Cardiac muscle cell (in vitro differentiated cells and primary cell): Measurements from ENCODE around the gene CLEC20A. TPM values are rescaled to one million over a fixed set of nuclear protein-coding genes. Genes with fewer than 3 reads are reported as not detected.

Source experiments
- DNase-seq, 2 donors: peaks; one replicate each; pipeline versions ENCODE4 v3.0.0 to v3.0.0-alpha.2; 2010 to 2017; ENCODE audit warnings: low read depth in 1 of 2, low spot score in 1 of 2
- H3K27ac ChIP-seq: fragments of 200-600 bp; sonication (generic); 2 replicates; pipeline ENCODE4 v1.5.1; 2016
- H3K27me3 ChIP-seq: fragments of 200-600 bp; sonication (generic); 2 replicates; pipeline ENCODE4 v1.6.0; 2016; ENCODE audit warnings: control low read depth
- H3K36me3 ChIP-seq: fragments of 200-600 bp; sonication (generic); 2 replicates; pipeline ENCODE4 v1.5.1; 2016; ENCODE audit warnings: control low read depth
- H3K4me1 ChIP-seq: fragments of 200-600 bp; sonication (generic); 2 replicates; pipeline ENCODE4 v1.8.1; 2017; ENCODE audit warnings: low read depth, mild to moderate bottlenecking, mixed run types
- H3K4me3 ChIP-seq: fragments of 200-600 bp; sonication (generic); 2 replicates; pipeline ENCODE4 v1.5.1; 2016; ENCODE audit warnings: mild to moderate bottlenecking
- H3K9me3 ChIP-seq: fragments of 200-600 bp; sonication (generic); 2 replicates; pipeline ENCODE4 v1.5.1; 2017; ENCODE audit warnings: low read depth, mild to moderate bottlenecking, control low read depth
- polyA plus RNA-seq: library from polyadenylated mRNA; unstranded; fragments of >200 nt; fragmentation: Nextera tagmentation; extraction: Ambion mirVana; gene quantifications from 2 replicates; pipeline ENCODE4 v1.2.1, GENCODE V29; 2016
- total RNA-seq: library from RNA; depleted of rRNA; stranded (reverse); fragments of >200 nt; gene quantifications from 2 replicates; pipeline ENCODE4 v1.2.3, GENCODE V29; 2016
- TF ChIP-seq, protein P1 (sequence below): IDR thresholded peaks from 2 replicates; pipeline ENCODE4 v1.5.1; 2012; ENCODE audit warnings: low read depth, mild to moderate bottlenecking, low read length

The CLEC20A gene
- total and polyA plus RNA-seq, 2 experiments from 2014 or later: not detected

DNA sequence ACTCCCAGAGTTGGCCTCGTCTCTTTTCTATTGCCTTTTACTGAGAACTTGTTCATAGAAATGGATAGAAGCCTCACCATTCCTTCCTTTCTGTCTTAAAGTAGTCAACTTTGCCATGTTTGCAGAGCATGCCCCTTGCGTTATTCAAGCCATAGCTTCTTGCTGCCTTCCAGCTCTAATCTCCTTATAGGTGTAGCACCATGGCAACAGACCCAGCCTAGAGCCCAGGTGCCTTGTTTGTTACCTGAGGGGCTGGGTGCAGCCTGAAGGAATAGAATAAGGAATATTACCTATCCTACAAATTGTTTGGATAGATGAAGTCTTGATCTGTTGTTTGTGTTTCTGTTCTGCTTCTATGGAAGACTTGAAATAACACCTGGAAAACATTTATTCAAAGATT lies 59.9 kb downstream of the CLEC20A start:
- Histone ChIP-seq H3K36me3 (peaks cover 5% of the 10 kb centered on the region), H3K4me1 (peaks cover 10% of the 10 kb centered on the region), H3K27ac (no peak overlapping the region), H3K4me3 (no peak overlapping the region), H3K27me3 (no peaks in the 10 kb centered on the region), H3K9me3 (no peaks in the 10 kb centered on the region)
- no peak for DNase-seq
- TF ChIP-seq, protein P1, sequence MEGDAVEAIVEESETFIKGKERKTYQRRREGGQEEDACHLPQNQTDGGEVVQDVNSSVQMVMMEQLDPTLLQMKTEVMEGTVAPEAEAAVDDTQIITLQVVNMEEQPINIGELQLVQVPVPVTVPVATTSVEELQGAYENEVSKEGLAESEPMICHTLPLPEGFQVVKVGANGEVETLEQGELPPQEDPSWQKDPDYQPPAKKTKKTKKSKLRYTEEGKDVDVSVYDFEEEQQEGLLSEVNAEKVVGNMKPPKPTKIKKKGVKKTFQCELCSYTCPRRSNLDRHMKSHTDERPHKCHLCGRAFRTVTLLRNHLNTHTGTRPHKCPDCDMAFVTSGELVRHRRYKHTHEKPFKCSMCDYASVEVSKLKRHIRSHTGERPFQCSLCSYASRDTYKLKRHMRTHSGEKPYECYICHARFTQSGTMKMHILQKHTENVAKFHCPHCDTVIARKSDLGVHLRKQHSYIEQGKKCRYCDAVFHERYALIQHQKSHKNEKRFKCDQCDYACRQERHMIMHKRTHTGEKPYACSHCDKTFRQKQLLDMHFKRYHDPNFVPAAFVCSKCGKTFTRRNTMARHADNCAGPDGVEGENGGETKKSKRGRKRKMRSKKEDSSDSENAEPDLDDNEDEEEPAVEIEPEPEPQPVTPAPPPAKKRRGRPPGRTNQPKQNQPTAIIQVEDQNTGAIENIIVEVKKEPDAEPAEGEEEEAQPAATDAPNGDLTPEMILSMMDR: no peak

DNA sequence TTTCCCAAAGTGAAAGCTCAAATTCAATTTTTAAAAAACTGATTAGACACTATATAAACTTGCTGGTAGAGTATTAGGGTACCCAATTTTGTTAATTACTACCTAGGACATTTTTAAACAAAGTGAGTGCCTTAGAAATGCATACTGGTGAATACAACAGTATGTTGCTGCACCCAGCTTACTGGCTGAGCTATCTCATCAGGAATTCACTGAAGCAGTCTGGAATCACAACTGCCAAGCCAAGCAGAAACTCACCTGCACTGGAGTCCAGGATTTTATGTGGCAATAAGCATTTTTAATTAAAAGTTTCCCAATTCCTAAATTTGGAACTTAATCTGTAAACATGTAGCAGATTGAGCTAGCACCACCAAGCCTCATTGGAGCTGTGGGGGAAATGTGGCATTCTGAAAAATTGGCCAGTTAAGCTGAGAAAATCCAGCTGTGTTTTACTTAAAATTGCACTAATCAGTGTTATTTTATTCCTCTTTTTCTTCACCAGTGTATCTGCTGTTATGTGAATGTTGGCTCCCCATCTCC lies 61.8 kb downstream of the CLEC20A start:
- H3K4me3 ChIP-seq: no peak overlapping the region
- no peaks in the 10 kb centered on the region for H3K9me3 ChIP-seq
- no peak for DNase-seq
- H3K27ac ChIP-seq: no peak overlapping the region
- TF ChIP-seq, protein P1: no peak
- no peaks in the 10 kb centered on the region for H3K36me3 ChIP-seq
- no peaks in the 10 kb centered on the region for H3K27me3 ChIP-seq
- H3K4me1 ChIP-seq: peaks cover 10% of the 10 kb centered on the region

DNA sequence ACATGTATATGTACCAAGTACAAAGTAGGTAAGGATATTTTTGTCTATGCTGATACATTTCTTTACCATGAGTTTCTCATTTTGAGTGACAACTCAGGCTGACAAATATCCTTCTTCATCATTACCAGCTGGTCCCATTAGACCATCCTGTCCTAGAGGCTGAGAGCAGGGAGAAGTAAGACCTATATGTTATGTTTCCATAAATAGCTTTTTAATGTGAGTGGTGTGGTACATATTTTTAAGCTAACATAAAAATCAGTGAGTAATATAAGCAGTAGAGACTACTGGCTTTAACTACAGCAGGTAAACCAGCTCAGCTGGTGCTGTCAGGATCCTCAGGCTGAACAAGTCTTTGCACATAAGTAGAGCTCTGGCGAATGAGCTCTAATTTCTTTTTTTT lies 62.4 kb downstream of the CLEC20A start:
- no peaks in the 10 kb centered on the region for H3K9me3 ChIP-seq
- TF ChIP-seq, protein P1: no peak
- H3K36me3 ChIP-seq: no peaks in the 10 kb centered on the region
- no peak overlapping the region for H3K4me3 ChIP-seq
- no peaks in the 10 kb centered on the region for H3K27me3 ChIP-seq
- no peak overlapping the region for H3K27ac ChIP-seq
- H3K4me1 ChIP-seq: peaks cover 10% of the 10 kb centered on the region
- no peak for DNase-seq

Other genes with a start within 250 kb of the CLEC20A start
- not detected in 2 replicates for gene TEX35, start 16.1 kb upstream of the CLEC20A start, total RNA-seq
- not detected in 2 replicates for gene TEX35, start 16.1 kb upstream of the CLEC20A start, polyA plus RNA-seq
- 27.3 and 49.5 TPM in 2 replicates for gene RALGPS2, start 228.3 kb upstream of the CLEC20A start, total RNA-seq
- gene RALGPS2, start 228.3 kb upstream of the CLEC20A start, polyA plus RNA-seq: 10.3 and 16.5 TPM in 2 replicates